Measurements from ENCODE around the gene CROT.

CROT gene

GRCh38 chr7:87344446-87344845, 1.0 kb upstream of the CROT start:
- DNase-seq, result no peak

GRCh38 chr7:87345962-87346371, 503 bp downstream of the CROT start:
- no peak for DNase-seq

- DNase-seq, result no peak
Measured at GRCh38 chr7:87347207-87347606, 1.7 kb downstream of the CROT start.

- no peak for DNase-seq
Measured at GRCh38 chr7:87347664-87348063, 2.2 kb downstream of the CROT start.

GRCh38 chr7:87354749-87355148, 9.3 kb downstream of the CROT start:
- DNase-seq, result no peak

GRCh38 chr7:87356448-87356847, 11.0 kb downstream of the CROT start:
- no peak for DNase-seq

- DNase-seq, result no peak
Measured at GRCh38 chr7:87359366-87359765, 13.9 kb downstream of the CROT start.

GRCh38 chr7:87361320-87361719, 15.9 kb downstream of the CROT start:
- no peak for DNase-seq

GRCh38 chr7:87363342-87363741, 17.9 kb downstream of the CROT start:
- DNase-seq, result no peak

- DNase-seq, result no peak
Measured at GRCh38 chr7:87364246-87364645, 18.8 kb downstream of the CROT start.

- DNase-seq, result no peak
Measured at GRCh38 chr7:87369216-87369615, 23.8 kb downstream of the CROT start.

GRCh38 chr7:87370660-87371180, 25.3 kb downstream of the CROT start:
- no peak for DNase-seq

GRCh38 chr7:87375662-87376435, 30.4 kb downstream of the CROT start:
- no peak for DNase-seq

- DNase-seq, result no peak
Measured at GRCh38 chr7:87380905-87381304, 35.4 kb downstream of the CROT start.

- no peak for DNase-seq
Measured at GRCh38 chr7:87391020-87391701, 45.7 kb downstream of the CROT start.

- no peak for DNase-seq
Measured at GRCh38 chr7:87395442-87396020, 50.1 kb downstream of the CROT start.

- no peak for DNase-seq
Measured at GRCh38 chr7:87398446-87398845, 53.0 kb downstream of the CROT start.

- no peak for DNase-seq
Measured at GRCh38 chr7:87404674-87405073, 59.2 kb downstream of the CROT start.

- DNase-seq, result no peak
Measured at GRCh38 chr7:87411186-87411585, 65.7 kb downstream of the CROT start.

GRCh38 chr7:87413029-87413428, 67.6 kb downstream of the CROT start:
- DNase-seq, result no peak

- DNase-seq, result no peak
Measured at GRCh38 chr7:87413951-87414793, 68.7 kb downstream of the CROT start.

- no peak for DNase-seq
Measured at GRCh38 chr7:87414794-87415188, 69.3 kb downstream of the CROT start.

Measured in activated CD4-positive, CD25-positive, alpha-beta regulatory T cell treated with anti-CD3 and anti-CD28 coated beads, Interleukin-2, amount 50 U/mL, for 72 hours (primary cell).